Panc1 (cell line): ENCODE results near the gene SIRT6. TPM values are rescaled to one million over a fixed set of nuclear protein-coding genes. Genes with fewer than 3 reads are reported as not detected.
A peak's percentile ranks its signal among the peaks of the same experiment; 100 is the strongest.
"Not testable (repeated sequence)": the region's sequence is repeated elsewhere in the genome, so short reads cannot be mapped to it uniquely, and the experiment has no call there.

ENCODE experiments used
- ATAC-seq: fragments of 200-7000 bp; cut with Tn5 transposase; 2 replicates; pipeline ENCODE4 v1.9.1; 2020; ENCODE audit warnings: mild to moderate bottlenecking, moderate library complexity
- Bru-seq: library from RNA; stranded (reverse); fragments of 400-500 nt; gene quantifications from one replicate; lab custom pipeline; 2021; lab: Mats Ljungman, UMichigan
- BruChase-seq, 2 experiments: library from RNA; stranded (reverse); fragments of 400-500 nt; gene quantifications; one replicate each; lab custom pipeline; 2021; lab: Mats Ljungman, UMichigan
- BruUV-seq: library from RNA; stranded (reverse); fragments of 400-500 nt; replicated peaks from 2 replicates; lab custom pipeline; 2021; lab: Mats Ljungman, UMichigan
- CTCF ChIA-PET: fragments of 300-600 bp; sonication (Branson Sonifier 250); formaldehyde crosslinking; loops from one replicate; lab custom pipeline; 2022; ENCODE audit warnings: antibody characterized with exemption; lab: Charles Lee
- POLR2A ChIA-PET: fragments of 300-600 bp; sonication (Branson Sonifier 250); formaldehyde crosslinking; loops from one replicate; lab custom pipeline; 2022; ENCODE audit warnings: antibody characterized with exemption; lab: Charles Lee
- DNase-seq: peaks from one replicate; pipeline ENCODE4 v3.0.0-alpha.2; 2010; ENCODE audit warnings: low read depth, low spot score
- H3K27ac ChIP-seq: 2 replicates; pipeline ENCODE4 v1.5.1; 2011; ENCODE audit warnings: mild to moderate bottlenecking, low read length, inconsistent platforms
- H3K27me3 ChIP-seq: fragments of 200-500 bp; sonication (Bioruptor generic); 2 replicates; pipeline ENCODE4 v1.6.0; 2014; ENCODE audit warnings: low read length, inconsistent platforms; ENCODE audit not compliant: control insufficient read depth, insufficient read depth
- H3K36me3 ChIP-seq: fragments of 200-500 bp; sonication (Bioruptor generic); 2 replicates; pipeline ENCODE4 v1.5.1; 2014; ENCODE audit warnings: inconsistent platforms, mild to moderate bottlenecking, low read length, moderate library complexity; ENCODE audit not compliant: control insufficient read depth, insufficient read depth
- H3K4me1 ChIP-seq: 2 replicates; pipeline ENCODE4 v1.5.1; 2011; ENCODE audit warnings: inconsistent platforms, mild to moderate bottlenecking, low read length, moderate library complexity; ENCODE audit not compliant: control insufficient read depth, insufficient read depth
- H3K4me3 ChIP-seq, 2 experiments: 2 replicates each; pipeline ENCODE4 v1.5.1; 2011 to 2012; ENCODE audit warnings: low read depth in 2 of 2, low read length in 2 of 2, mild to moderate bottlenecking in 2 of 2, inconsistent platforms in 1 of 2, moderate library complexity in 1 of 2
- H3K9me3 ChIP-seq: fragments of 200-500 bp; sonication (Bioruptor generic); 2 replicates; pipeline ENCODE4 v1.5.1; 2014; ENCODE audit warnings: low read depth, mild to moderate bottlenecking, inconsistent platforms, low read length, moderate library complexity; ENCODE audit not compliant: control insufficient read depth, insufficient read depth
- CTCF ChIP-seq: fragments of 450-650 bp; IDR thresholded peaks from 2 replicates; pipeline ENCODE4 v1.5.1; 2017; ENCODE audit warnings: mild to moderate bottlenecking
- POLR2AphosphoS5 ChIP-seq: IDR thresholded peaks from 2 replicates; pipeline ENCODE4 v1.6.1; 2012; ENCODE audit warnings: mild to moderate bottlenecking, low read depth, low read length, moderate library complexity
- SIN3A ChIP-seq: IDR thresholded peaks from 2 replicates; pipeline ENCODE4 v1.6.1; 2012; ENCODE audit warnings: low read depth, mild to moderate bottlenecking, low read length, moderate library complexity, borderline replicate concordance; ENCODE audit not compliant: insufficient read depth
- in situ Hi-C: cut with HindIII; loops from 2 replicates; pipeline ENCODE4 v1.10.0; 2016; ENCODE audit warnings: low sequenced_read_pairs, low pct_unique_long_range_greater_than_20kb
- intact Hi-C: fragments of 100-400 bp; cut with micrococcal nuclease; formaldehyde crosslinking; loops from one replicate; pipeline ENCODE4 v1.10.0; 2022; ENCODE audit not compliant: unreplicated experiment
- long read RNA-seq: library from polyadenylated mRNA; unstranded; transcript quantifications from one replicate; pipeline ENCODE4 v2.0.0, GENCODE V29; 2021; ENCODE audit not compliant: unreplicated experiment
- polyA plus RNA-seq: library from polyadenylated mRNA; unstranded; fragments of >200 nt; gene quantifications from one replicate; pipeline ENCODE4 v1.2.1, GENCODE V29; 2012; ENCODE audit warnings: missing spikeins; ENCODE audit not compliant: insufficient read length
- total RNA-seq: library from RNA; stranded (reverse); gene quantifications from one replicate; pipeline ENCODE4 v1.2.1, GENCODE V29; 2021; ENCODE audit not compliant: unreplicated experiment

Gene SIRT6
- total RNA-seq: 19.8 TPM
- polyA plus RNA-seq: 29.2 TPM
- percentile 49 among the genes with signal in this experiment for Bru-seq, nascent RNA
- percentile 52 among the genes with signal in this experiment for BruChase-seq, experiment 1, labeled RNA remaining after a 2-hour chase
- BruChase-seq, experiment 2, labeled RNA remaining after a 6-hour chase: percentile 53 among the genes with signal in this experiment
- long read RNA-seq, partial matches to known transcripts: 3 of 6 reads
- long read RNA-seq, other reads (novel, unspliced or antisense): 1 of 6 reads

GRCh38 chr19:4182084-4182810, at the start of gene SIRT6, which contains the start of gene ANKRD24:
SIRT6 (minus strand) TSS chr19:4182563; CDS start chr19:4182539, 24 bp downstream.
ANKRD24 (plus strand) TSS chr19:4182689; CDS start chr19:4186426, 3,737 bp downstream.
- in situ Hi-C loops: no loop called here
- no TSS peak for BruUV-seq

GRCh38 chr19:4232139-4232538, 49.8 kb upstream of the SIRT6 start:
- DNase-seq, in situ Hi-C loops, H3K27ac ChIP-seq, H3K4me3 ChIP-seq, BruUV-seq, ATAC-seq, POLR2A ChIA-PET, H3K4me1 ChIP-seq, H3K9me3 ChIP-seq, H3K27me3 ChIP-seq, H3K36me3 ChIP-seq, intact Hi-C loops: not testable (repeated sequence)
- CTCF ChIA-PET: interaction anchor here (0.7 kb wide), 2 partner anchors 90 to 377 kb away, joined by 4 to 9 read pairs; no protein-coding TSS in a partner anchor

More at GRCh38 chr19:4182084-4182810, at the start of gene SIRT6, which contains the start of gene ANKRD24:
- POLR2A ChIA-PET: interaction anchor here (0.6 kb wide), 1 partner anchor 1716 kb away, joined by 3 read pairs; no protein-coding TSS in a partner anchor
- Histone ChIP-seq H3K36me3 (peaks cover 3% of the 10 kb centered on the region; the same call in 1 of the 2 replicates), H3K27ac (peak within 1 kb of the TSS; percentile 83), H3K9me3 (no peaks in the 10 kb centered on the region), H3K4me1 (no peaks in the 10 kb centered on the region; the same call in none of the 2 replicates), H3K4me3 (peak within 1 kb of the TSS; percentile 70 to 84), H3K27me3 (no peaks in the 10 kb centered on the region)
- CTCF ChIA-PET: no interaction called here
- ATAC-seq (peak; percentile 88), DNase-seq (peak; percentile 51)
- intact Hi-C loops: no loop called here
- no peak for TF ChIP-seq CTCF
- TF ChIP-seq SIN3A: 0 out of 2 replicates have a peak, but pooled peaks have one; percentile 83
- peak; percentile 53; the same call in 1 of the 2 replicates for TF ChIP-seq POLR2AphosphoS5

- H3K36me3 ChIP-seq, BruUV-seq, H3K27me3 ChIP-seq, DNase-seq, ATAC-seq, H3K27ac ChIP-seq, in situ Hi-C loops, H3K4me1 ChIP-seq, POLR2A ChIA-PET, intact Hi-C loops, H3K4me3 ChIP-seq, H3K9me3 ChIP-seq: not testable (repeated sequence)
- CTCF ChIA-PET: interaction anchor here (0.7 kb wide), 1 partner anchor 90 kb away, joined by 9 read pairs; no protein-coding TSS in a partner anchor
These were observed 49.2 kb upstream of the SIRT6 start for GRCh38 chr19:4231521-4231920.

- H3K4me1 ChIP-seq, H3K27ac ChIP-seq, CTCF ChIA-PET, H3K9me3 ChIP-seq, DNase-seq, intact Hi-C loops, in situ Hi-C loops, BruUV-seq, H3K4me3 ChIP-seq, ATAC-seq, H3K36me3 ChIP-seq, POLR2A ChIA-PET, H3K27me3 ChIP-seq: not testable (repeated sequence)
These were observed 47.9 kb upstream of the SIRT6 start for GRCh38 chr19:4230237-4230636.
